ELR (cell line): ENCODE results near the gene TRPM5.

Experiments
- DNase-seq: peaks from one replicate; pipeline ENCODE4 v3.0.0-alpha.2; 2015; ENCODE audit warnings: low read depth

Gene TRPM5

DNA sequence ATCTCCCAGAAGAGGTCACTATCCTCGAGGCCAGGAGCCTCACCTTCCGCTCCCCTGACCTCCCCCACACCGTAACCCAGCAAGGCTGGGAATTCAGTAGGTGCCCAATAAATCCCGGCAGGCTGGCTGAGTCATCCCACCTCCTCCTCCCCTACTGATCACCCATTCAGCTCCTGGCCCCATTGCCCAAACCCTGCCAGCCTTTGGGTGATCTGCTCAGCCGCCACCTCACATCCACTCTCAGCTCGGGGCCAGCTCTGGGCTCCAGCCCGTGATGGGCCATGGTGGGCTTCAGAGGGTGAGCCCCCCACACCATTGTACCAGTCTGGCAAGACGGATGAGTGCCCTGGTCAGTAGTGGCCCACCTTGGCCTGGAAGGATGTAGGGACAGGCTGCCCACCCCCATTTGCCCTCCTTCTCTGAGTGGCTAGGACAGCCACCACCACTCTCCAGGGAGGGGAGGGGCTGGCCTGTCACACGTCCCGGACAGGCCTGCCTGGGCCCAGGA, 8.2 kb downstream of the TRPM5 start:
- DNase-seq = no peak

DNA sequence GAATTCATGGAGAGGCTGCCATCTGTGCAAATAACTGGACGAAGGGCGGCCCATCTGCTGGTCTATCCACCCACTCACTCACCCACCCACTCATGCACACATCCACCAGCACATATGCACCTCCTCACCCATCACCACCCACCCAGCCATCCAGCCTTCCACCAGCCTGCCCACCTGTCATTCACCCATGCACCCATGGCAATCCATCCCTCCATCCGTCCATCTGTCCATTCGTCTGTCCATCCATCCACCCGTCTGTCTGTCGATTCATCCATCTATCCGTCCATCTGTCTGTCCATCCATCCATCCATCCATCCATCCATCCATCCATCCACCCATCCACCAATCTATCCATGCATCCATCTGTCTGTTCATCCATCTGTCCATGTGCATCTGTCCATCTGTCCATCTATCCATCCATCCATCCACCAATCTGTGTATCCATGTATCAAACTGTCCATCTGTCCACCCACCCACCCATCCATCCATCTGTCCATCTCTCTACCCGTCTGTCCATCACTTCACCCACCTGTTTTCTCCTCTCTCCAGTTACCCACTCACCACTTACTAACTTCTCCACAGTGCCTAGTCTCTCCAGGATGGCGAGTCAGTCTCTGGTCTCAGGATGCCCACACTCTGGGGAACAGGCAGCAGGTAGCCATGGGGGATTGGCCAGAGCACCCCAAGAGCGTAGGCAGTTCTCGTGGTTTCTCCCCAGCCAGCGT, 8.9 kb downstream of the TRPM5 start:
- no peak for DNase-seq

DNA sequence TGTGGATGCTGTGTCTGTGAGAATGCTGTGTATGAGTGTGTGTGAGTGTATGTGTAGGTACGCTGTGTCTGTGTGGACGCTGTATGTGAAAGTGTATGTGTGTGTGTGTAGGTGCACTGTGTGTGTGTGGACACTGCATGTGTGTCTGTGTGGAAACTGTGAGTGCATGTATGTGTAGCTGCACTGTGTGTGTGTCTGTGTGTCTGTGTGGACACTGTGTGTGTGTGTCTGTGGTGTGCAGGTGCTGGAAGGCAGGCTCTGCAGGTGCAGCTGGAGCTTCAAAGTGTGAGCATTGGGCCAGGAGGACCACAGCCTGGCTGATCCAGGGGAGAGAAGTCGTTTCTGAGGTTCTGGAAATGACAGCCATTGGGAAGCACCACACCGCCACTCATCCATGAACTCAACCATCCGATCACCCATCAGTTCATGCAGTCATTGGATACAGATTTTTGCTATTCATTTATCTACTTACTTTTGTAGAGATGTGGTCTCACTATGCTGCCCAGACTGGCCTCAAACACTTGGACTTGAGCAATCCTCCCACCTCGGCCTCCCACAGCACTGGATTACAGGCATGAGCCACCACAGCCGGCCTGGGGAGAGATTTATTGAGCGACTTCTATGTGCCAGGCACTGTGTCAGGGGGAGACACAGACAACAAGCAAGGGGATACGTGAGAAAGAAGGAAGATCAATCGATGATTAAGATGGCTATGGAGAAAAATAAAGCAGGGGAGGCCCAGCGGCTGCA, 9.6 kb downstream of the TRPM5 start:
- no peak for DNase-seq

GRCh38 chr11:2434008-2434407, 10.3 kb downstream of the TRPM5 start:
- no peak for DNase-seq

GRCh38 chr11:2433106-2433925, 11.0 kb downstream of the TRPM5 start:
- no peak for DNase-seq

- no peak for DNase-seq
Measured at GRCh38 chr11:2432628-2433071, 11.7 kb downstream of the TRPM5 start.

GRCh38 chr11:2432171-2432621, 12.1 kb downstream of the TRPM5 start:
- no peak for DNase-seq

DNA sequence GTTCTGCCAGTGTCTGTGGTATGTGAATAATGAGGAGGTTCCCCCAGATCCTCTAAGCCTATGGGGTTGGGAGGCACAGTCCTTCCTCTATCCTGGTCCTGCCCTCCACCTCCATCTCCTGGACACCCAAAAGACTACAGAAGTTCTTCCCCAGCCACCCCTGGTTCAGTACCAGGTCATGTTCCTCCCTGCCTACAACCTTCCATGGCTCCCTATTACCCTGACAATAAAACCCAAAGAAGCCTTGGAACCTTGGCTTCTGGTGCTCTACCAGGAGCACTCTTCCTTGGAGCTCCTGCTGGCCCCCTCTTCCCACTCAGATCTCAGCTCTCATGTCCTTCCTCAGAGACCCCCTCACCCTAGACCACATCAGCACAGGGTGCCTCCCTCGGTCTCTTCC, 12.9 kb downstream of the TRPM5 start:
- no peak for DNase-seq

DNA sequence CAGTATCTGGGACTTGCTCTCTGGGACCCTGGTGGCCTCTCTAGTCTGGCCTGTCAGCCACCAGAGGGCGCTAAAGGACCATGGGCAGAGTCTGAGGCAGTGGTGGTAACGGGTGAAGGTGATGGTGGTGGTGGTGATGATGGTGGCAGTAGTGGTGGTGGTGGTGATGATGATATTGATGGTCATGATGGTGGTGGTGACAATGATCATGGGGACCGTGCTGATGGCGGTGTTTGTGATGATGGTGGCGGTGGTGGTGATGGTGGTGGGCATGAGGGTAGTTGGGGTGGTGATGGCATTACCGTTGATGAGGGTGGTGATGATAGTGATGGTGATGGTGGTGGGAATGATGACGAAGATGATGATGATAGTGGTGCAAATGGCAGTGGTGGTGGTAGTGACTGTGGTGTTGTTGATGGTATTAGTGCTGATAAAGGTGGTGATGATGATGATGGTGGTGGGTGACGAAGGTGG, 16.0 kb downstream of the TRPM5 start:
- peak; percentile 60 for DNase-seq

- DNase-seq = no peak
Measured at GRCh38 chr11:2427721-2428321, 16.5 kb downstream of the TRPM5 start.

DNA sequence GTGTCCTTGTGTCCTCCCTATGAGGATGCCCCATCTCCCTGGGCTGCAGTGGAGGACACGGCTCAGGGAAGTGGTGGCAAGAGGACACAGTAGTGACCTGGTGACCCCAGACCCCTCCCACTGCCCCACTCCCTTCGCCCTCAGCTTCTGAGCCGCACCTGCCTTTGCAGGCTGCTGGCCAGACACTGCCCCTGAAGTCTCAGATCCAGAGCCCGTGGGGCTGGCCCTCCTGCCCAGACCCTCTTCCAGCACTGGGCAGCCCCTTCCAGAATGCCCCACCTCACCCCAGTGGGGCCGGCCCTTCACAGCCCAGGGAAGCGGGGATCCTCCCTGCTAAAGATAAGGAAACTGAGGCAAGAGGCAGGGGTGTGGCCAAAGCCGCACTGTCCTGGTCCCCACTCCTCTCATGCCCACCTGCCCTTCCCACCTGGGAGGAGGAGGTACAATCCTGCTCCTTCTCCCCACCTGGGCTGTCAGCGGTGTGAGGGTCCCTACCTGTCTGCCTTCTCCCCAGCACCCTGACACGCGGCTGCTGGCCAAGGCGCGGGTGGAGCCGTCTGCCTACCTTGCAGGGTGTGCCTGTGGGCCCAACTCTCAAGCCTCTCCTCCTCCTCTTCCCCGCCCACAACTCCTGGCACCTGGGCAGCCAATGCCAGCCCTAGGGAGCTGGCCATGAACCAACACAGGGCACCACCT, 17.3 kb downstream of the TRPM5 start:
- DNase-seq = no peak

GRCh38 chr11:2426221-2426620, 18.1 kb downstream of the TRPM5 start:
- DNase-seq = no peak

DNA sequence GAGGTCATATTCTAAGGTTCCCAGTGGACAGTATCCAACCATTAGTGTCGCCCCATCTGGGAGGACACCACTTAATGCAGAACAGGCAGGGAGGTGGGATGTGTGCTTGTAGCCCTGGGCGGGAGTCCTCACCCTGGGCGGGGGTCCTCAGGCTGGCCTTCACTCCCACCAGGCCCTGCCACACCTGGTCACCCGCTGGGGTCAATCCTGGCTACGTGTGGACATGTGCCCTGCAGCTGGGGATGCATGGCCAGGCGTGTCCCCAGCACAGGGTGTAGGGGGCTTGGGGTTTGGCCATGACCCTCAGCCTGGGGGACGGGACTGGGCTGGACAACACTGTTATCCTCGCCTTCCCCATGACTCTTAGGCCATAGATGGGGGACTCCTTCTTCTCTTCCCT, 18.8 kb downstream of the TRPM5 start:
- DNase-seq = no peak

DNA sequence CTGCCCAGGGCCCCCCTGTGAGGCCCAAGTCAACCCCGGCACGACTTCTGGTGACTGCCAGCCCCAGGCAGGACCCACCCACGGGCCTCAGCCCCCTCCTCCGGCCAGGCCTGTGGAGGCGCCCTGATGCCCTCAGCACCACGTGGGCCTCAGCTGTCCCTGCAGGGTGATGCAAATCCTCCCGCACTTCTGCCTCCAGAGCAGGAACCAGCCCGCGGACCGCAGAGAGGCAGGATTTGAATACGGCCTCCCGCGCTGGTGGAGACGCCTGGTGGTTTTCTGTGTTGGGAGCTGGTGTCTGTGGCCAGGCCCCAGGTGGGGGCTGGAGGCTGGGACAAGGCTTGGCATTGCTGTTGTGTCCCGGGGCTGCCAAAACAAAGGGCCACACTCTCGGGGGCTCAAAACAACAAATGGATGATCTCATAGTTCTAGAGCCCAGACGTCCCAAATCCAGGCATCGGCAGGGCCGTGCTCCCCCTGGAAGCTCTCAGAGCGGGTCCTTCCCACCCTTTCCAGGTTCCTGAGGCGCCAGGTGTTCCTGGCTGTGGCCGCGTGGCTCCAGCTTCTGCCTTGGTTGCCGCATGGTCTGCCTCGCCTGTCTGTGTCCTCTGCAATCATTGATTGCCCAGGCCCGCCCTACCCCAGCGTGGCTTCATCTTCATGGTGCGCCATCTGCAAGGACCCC, 19.4 kb downstream of the TRPM5 start:
- no peak for DNase-seq

GRCh38 chr11:2423157-2424025, 20.9 kb downstream of the TRPM5 start:
- DNase-seq = no peak

DNA sequence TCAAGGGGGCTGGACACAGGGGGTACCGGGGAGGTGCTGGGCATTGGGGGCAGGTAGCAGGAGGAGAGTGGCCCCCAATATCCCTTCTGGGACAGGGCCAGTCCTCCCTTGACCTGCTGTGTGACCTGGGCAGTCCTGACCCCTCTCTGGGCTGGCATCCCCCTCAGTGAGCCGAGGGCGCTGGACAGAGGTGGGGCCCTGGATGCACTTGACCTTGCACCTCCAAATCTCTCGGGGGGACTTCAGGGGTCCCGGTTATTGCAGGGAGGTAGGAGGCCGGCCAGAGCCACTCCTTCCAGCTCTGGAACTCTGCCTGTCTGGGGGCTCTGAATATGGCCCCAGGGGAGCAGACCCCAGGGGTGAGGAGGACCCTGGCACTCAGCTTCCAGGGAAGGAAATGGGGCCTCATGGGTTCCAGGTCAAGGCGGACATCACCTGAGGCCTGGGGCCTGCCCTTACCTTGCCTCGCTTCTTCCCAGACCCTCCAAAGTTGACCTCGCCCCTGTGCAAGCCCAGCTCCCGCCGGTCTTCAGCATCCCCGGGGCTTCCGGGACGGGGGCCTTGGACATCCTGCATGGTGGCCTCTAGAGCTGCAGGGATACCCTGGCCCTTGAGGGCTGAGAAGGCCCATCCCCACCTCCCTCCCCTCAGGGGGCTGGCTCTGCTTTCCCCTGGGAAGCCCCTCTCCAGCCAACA, 21.7 kb downstream of the TRPM5 start:
- DNase-seq = no peak

DNA sequence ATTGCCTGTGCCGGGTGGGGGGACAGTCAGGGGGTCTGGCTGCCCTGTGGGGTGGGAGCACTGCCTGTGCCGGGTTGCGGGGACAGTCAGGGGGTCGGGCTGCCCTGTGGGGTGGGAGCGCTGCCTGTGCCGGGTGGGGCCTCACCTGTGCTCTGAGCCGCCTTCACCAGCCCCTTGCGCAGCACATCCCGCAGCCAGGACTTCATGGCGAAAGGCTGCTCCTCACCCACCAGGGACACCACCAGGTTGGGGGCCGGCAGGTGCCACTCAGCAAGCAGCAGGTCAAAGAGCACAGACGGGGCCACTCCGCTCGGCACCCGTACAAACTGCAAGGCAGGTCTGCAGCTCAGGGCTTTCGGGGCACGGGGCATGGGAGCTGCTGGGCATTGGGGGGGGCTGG, 22.3 kb downstream of the TRPM5 start:
- no peak for DNase-seq

- DNase-seq = no peak
Measured at GRCh38 chr11:2421226-2421994, 22.9 kb downstream of the TRPM5 start.
